ENCODE measurements around the gene NTSR1.

GRCh38 chr20:62661647-62662046, 47.0 kb upstream of the NTSR1 start:
- TF ChIP-seq POLR2AphosphoS5 (IDR thresholded peaks at IDR 0.05; ENCODE audit: low read depth, low read length) (no peak), TAF1 (IDR thresholded peaks at IDR 0.05; ENCODE audit: borderline replicate concordance, insufficient read depth, low read length) (no peak), FOXP2 (optimal IDR thresholded peaks at IDR 0.05; ENCODE audit: borderline replicate concordance, extremely low read depth, extremely low read length, insufficient read depth) (no peak)
